Measurements from ENCODE around the gene TEK.
A peak's percentile ranks its signal among the peaks of the same experiment; 100 is the strongest.

The TEK gene

DNA sequence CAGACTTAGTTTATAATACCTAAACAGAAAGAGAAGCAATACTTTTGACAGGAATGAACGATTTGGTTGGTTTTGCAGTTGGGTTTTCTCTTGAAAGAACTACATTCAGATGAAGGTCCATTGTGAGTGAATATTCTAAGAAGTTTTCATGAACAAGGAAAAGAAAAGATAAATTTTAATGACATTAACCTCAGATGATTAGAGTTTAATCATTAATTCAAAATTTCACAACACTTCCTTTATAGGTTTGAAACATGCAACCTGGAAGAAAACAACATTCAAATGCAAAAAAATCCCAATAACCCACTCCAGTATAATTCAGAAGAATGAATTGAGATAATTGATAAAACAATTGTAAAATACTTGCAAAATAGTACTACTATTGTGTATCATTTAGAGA lies 164.2 kb downstream of the TEK start:
- Mint-ChIP-seq H3K9me3 (no peaks in the 10 kb centered on the region), H3K36me3 (ENCODE audit: low read depth) (no peaks in the 10 kb centered on the region), H3K4me3 (no peak overlapping the region), H3K4me1 (ENCODE audit: low read depth) (no peaks in the 10 kb centered on the region), H3K27ac (no peak overlapping the region), H3K27me3 (no peaks in the 10 kb centered on the region)

- no peaks in the 10 kb centered on the region for H3K36me3 Mint-ChIP-seq (ENCODE audit: low read depth)
- H3K4me1 Mint-ChIP-seq (ENCODE audit: low read depth) = no peaks in the 10 kb centered on the region
- H3K9me3 Mint-ChIP-seq = no peaks in the 10 kb centered on the region
- H3K4me3 Mint-ChIP-seq = peak overlapping the region; percentile 3
- no peak overlapping the region for H3K27ac Mint-ChIP-seq
- H3K27me3 Mint-ChIP-seq = no peaks in the 10 kb centered on the region
These were observed 167.4 kb downstream of the TEK start for GRCh38 chr9:27276193-27277030.

DNA sequence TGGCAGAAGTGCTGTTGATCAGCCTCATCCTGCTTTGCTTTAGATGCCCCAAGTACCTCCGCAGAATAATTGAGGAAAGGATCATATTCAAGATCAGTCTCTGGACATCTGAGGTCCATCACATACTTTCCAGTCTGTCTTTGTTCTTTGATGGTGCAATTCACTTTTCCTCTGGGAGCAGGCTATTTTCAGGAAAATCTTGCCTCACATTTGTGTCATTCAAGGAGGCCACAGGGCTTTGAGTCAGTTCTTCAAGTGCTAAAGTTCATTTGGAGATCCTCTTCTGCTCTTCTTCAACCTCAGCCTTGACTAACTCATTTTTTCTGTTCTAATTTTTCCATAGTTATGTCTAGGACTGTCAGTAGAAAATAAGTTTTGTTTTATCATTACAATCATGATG lies 169.3 kb downstream of the TEK start:
- Mint-ChIP-seq H3K4me1 (ENCODE audit: low read depth) (no peaks in the 10 kb centered on the region), H3K27ac (no peak overlapping the region), H3K4me3 (no peak overlapping the region), H3K27me3 (peaks cover 4% of the 10 kb centered on the region), H3K9me3 (no peaks in the 10 kb centered on the region), H3K36me3 (ENCODE audit: low read depth) (no peaks in the 10 kb centered on the region)

DNA sequence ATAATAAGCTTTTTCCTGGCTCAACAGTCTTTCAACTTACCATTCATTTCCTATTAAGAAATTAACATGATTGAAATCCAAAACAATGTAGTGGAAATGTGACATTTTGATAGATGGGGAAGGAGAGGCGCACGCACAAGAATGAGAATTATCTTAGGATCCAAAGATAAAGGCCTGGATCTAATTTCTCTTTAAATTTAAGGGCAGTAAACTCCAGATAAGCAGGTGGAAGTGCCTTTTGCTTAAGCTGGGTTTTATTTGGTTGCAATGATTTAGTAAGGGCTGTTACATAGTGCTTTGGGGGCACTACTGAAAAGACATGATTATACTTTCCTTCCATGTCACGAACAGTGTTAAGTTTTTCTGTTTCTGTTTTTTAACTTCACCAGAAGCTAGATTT lies 170.6 kb downstream of the TEK start:
- Mint-ChIP-seq H3K9me3 (no peaks in the 10 kb centered on the region), H3K36me3 (ENCODE audit: low read depth) (no peaks in the 10 kb centered on the region), H3K27me3 (peaks cover 4% of the 10 kb centered on the region), H3K4me1 (ENCODE audit: low read depth) (no peaks in the 10 kb centered on the region), H3K27ac (no peak overlapping the region), H3K4me3 (no peak overlapping the region)

Measured in stimulated activated naive CD8-positive, alpha-beta T cell treated with anti-CD3 and anti-CD28 coated beads, Interleukin-15, Interleukin-2, amounts not matched to agents 100 ng/mL and 50 ng/mL, for 24 hours (primary cell).